Measurements from ENCODE around the gene ALPK3. TPM values are rescaled to one million over a fixed set of nuclear protein-coding genes. Genes with fewer than 3 reads are reported as not detected.
"Not testable (repeated sequence)": the region's sequence is repeated elsewhere in the genome, so short reads cannot be mapped to it uniquely, and the experiment has no call there.

The ALPK3 gene
- total RNA-seq, 1 donor from 2014 or later: 7.5 TPM

- not testable (repeated sequence) for DNase-seq
Observed at GRCh38 chr15:84845631-84846030, 28.5 kb downstream of the ALPK3 start.

- no peak for DNase-seq
Observed at GRCh38 chr15:84846269-84846668, 29.1 kb downstream of the ALPK3 start.

- DNase-seq: no peak
Observed at GRCh38 chr15:84847382-84847781, 30.2 kb downstream of the ALPK3 start.

- no peak for DNase-seq
Observed at GRCh38 chr15:84852212-84852611, 35.1 kb downstream of the ALPK3 start.

GRCh38 chr15:84855136-84855535 lies 38.0 kb downstream of the ALPK3 start:
- no peak for DNase-seq

DNA sequence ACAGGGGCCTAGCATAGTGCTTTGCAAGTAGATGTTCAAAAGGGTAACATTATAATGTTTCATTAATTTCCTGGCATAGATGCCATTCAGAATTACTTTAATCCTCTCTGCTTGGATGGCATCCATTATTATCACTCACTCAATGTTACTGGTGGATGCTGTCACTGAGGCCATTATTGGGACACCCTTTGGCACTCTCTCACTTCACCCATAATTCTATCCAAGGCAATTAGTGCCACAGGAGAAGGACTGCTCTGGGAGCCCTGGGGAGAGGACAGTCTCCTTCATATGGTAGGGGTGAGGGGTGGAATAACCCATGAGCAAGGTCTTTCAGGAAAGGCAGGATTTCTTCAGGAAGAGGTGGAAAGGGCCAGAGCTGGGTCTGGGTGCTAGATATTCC lies 38.6 kb downstream of the ALPK3 start:
- no peak for DNase-seq

DNA sequence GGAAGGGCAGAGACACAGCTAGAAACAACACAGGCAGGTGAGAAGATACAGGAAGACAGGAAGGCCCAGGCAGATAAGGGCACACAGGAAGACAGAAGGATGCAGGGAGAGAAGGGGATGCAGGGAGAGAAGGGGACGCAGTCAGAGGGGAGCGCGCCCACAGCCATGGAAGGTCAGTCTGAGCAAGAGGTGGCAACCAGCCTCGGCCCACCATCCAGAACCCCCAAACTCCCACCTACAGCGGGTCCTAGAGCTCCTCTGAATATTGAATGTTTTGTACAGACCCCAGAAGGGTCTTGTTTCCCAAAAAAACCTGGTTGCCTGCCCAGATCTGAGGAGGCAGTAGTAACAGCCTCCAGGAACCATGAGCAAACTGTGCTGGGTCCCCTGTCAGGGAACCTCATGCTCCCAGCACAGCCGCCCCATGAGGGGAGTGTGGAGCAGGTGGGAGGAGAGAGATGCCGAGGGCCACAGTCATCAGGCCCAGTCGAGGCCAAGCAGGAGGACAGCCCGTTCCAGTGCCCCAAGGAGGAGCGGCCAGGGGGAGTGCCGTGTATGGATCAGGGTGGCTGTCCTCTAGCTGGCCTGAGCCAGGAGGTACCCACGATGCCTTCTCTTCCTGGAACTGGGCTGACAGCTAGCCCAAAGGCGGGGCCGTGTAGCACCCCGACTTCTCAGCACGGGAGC lies 39.7 kb downstream of the ALPK3 start:
- no peak for DNase-seq

- DNase-seq: no peak
Observed at GRCh38 chr15:84857418-84858004, 40.4 kb downstream of the ALPK3 start.

DNA sequence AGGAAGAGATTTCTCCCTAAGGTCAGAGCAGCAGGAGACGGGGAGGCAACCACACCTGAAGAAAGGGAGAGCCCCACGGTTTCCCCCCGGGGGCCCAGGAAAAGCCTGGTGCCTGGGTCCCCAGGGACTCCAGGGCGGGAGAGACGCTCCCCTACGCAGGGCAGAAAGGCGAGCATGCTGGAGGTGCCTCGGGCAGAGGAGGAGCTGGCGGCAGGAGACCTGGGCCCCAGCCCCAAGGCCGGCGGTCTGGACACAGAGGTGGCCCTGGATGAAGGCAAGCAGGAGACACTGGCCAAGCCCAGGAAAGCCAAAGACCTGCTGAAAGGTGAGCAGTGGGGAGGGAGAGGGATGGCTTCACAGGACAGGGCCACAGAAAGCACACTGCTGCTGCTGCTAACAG lies 41.1 kb downstream of the ALPK3 start:
- DNase-seq: no peak

DNA sequence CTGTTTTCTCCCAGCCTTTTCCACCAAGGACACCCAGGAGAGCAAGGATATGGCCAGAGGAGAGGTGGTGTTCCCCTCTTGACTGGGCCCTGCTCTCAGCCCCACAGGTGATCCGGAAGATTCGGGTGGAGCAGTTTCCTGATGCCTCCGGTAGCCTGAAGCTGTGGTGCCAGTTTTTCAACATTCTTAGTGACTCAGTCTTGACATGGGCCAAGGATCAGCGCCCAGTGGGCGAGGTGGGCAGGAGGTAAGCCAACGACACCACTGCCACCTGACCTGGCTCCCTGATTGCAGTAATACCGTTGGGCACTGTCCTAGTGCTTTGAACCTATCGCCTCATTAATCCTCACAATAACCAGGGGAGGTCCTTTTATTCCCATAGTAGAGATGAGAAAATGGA lies 42.0 kb downstream of the ALPK3 start:
- DNase-seq: no peak

GRCh38 chr15:84859651-84860050 lies 42.5 kb downstream of the ALPK3 start:
- DNase-seq: no peak

GRCh38 chr15:84861781-84862180 lies 44.6 kb downstream of the ALPK3 start:
- no peak for DNase-seq

DNA sequence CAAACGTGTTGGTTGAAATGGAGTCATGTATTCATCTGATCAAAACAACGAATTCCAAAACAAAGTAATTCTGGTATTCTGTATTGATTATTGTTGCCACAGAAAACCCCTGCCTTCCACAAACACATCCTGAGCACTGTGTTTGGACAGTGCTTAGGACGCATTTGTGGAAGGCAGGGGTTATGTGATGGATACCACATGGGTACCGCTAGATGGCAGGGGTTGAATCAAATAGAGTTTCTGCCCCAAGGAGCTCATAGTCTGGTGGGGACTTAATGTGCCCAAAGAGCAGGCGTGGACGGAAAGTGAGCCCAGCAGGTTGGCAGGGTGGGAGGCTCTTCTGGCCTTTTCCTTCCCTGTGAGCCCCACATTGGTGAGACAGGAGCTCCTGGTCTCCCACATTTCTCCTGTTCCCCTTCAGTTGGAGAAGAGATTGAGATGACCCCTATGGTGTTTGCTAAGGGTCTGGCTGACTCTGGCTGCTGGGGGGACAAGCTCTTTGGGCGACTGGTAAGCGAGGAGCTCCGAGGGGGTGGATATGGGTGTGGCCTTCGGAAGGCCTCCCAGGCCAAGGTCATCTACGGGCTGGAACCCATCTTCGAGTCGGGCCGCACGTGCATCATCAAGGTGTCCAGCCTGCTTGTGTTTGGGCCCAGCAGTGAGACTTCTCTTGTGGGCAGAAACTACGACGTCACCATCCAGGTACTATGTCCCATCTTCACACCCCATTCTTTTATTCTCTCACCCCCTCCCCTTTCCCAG lies 45.2 kb downstream of the ALPK3 start:
- no peak for DNase-seq

DNA sequence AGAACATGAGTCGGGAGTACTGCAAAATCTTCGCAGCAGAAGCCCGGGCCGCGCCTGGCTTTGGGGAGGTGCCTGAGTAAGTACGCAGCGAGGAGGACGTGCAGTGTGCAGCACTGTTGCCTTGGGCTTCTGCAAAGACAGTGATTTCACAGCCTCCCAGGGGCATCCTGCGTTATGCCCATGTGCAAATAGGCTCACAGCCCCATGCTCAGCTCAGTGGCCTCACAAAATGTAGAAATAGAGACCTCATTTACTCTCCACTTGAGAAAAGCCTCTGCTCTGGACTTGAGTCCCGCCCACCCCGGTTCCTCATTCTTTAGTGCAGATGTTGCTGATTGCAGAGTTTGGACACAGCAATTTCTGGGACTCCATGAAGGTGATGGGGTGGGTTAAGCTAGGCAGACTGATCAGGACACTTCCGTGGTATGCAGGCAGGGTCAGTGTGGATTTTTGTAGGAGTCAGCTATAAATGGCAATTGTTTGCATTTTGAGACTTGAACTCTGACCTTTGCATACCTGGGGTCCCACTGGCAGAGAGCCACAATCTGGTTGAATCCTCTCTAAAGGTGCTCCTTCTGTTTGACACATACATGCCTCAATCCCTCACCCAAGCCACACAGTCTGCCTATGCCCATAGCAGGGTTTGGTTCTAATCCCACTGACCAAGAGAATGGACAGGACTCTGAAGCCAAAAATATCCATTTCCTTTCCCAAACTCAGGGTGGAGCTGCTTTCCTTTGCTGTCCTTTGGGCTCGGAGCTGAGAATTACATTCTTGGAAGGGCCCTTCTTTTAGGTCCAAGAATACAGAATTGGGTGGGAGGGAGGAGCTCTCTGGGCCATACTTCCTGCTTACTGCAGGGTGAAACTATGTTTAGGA lies 46.6 kb downstream of the ALPK3 start:
- DNase-seq: peak; percentile 19

DNA sequence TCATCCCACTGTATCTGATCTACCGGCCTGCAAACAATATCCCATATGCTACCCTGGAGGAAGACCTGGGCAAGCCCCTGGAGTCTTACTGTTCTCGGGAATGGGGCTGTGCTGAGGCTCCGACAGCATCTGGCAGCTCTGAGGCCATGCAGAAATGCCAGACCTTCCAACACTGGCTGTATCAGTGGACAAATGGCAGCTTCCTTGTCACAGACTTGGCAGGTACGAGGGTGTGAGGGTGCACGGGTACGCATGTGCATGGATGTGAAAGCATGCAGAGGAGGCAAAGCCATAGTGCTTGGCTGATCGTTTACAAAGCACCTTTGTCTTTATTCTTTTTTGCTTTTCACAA lies 47.3 kb downstream of the ALPK3 start:
- DNase-seq: no peak

DNA sequence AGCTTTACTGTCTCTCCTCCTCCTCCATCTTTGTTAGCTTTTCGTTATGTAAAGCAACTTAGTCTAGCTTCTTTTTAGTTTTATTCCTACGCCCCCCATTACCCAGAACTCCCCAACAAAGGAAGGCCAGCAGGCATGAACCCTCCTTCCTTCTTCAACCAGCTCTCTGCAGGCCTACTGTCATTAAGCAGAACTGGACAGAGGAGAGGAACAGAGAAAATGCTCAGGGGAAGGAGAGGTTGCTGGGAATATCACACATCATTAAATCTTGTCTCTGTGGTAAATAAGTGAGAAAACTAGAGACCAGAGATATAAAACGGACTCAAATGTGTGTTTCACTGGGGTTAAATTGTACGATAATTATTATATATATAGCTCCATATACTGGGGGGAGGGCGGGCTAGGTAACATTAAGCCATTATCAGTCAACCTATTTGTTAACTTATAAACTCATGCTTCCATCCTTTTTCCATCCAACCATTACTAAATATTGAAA lies 48.0 kb downstream of the ALPK3 start:
- DNase-seq: no peak

- DNase-seq: no peak
Observed at GRCh38 chr15:84868037-84868880, 51.1 kb downstream of the ALPK3 start.

DNA sequence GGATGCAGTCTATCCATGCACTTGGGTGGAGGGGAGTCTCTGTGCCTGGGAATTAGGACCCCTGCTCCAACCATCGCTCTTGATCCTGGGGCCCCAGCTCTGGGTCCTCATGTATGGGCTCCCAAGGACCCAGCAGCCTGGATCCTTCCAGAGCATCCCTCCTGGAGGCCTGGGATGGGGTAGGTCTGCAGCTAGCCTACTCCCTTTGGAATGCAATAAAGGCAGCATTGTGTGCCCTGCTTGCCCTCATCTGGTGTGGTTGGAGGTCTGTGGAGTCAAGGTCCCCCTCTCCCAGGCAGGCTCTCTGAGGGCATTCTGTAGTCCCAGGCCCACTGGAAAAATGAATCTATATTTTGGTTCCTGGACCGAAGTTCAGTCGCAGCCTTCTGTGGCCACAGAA lies 52.4 kb downstream of the ALPK3 start:
- DNase-seq: no peak

GRCh38 chr15:84871428-84871985 lies 54.4 kb downstream of the ALPK3 start:
- DNase-seq: no peak

DNA sequence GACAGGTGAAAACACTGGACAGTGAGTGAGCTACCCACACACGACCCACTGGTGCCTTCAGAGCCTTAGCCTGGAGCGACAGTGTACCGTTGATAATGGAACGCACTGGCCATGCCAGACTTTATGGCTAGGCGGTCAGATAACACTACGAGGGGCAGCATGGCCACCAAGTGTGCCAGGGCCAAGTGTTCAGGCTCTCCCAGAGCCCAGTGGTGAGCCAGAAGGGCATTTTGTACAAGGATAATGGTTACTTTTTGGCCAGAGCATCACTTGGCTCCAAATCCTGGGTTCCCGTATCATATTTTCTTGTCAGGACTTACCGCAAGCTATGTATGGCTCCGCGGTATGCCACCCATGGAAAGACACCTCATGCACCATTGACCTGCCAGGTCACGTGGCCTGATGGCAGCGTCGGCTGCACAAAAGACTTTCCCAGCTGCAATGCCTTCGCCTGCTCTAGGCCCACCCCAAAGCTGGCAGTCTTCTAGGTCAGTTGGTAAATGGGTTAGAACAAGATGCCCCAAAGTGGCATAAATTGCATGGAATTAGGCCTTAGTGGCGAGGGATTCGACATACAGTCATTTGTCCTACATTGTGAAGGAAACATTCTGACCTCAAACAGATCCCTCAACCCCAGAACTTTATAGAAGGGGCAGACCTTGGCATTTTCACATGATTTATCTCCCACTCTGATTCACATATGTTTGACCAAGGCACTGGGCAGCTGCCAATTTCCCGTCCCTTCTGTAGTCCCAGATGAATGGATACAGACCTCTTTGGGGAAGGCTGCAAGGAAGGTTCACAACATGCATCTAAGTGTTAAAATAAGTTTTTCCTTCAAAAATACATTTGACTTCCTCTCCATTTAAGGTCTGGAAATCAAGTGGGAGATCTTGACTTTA lies 55.1 kb downstream of the ALPK3 start:
- DNase-seq: no peak
